HG03521 (cell line): ENCODE measurements around the gene POP5.
A peak's percentile ranks its signal among the peaks of the same experiment; 100 is the strongest.
"Not testable (repeated sequence)": the region's sequence is repeated elsewhere in the genome, so short reads cannot be mapped to it uniquely, and the experiment has no call there.

Experiments
- ATAC-seq: cut with Tn5 transposase; IDR thresholded peaks from one replicate; pipeline ENCODE4 v1.9.1; 2021; ENCODE audit warnings: mild to moderate bottlenecking, moderate library complexity; ENCODE audit not compliant: unreplicated experiment

POP5 gene

GRCh38 chr12:120580787-120581723 is at the start of gene POP5:
TSS of gene POP5 (minus strand) at chr12:120581402. CDS start at chr12:120581362, 40 bp downstream.
- peak; percentile 92 for ATAC-seq

GRCh38 chr12:120630104-120630892 is 49.1 kb upstream of the POP5 start:
- ATAC-seq = no peak

GRCh38 chr12:120628919-120629318 is 47.7 kb upstream of the POP5 start:
- no peak for ATAC-seq

GRCh38 chr12:120625557-120626419 is 44.6 kb upstream of the POP5 start:
- peak; percentile 51 for ATAC-seq

- ATAC-seq = no peak
These were observed 39.4 kb upstream of the POP5 start for GRCh38 chr12:120620624-120621023.

GRCh38 chr12:120618954-120619615 is 37.9 kb upstream of the POP5 start:
- no peak for ATAC-seq

- ATAC-seq = not testable (repeated sequence)
These were observed 36.6 kb upstream of the POP5 start for GRCh38 chr12:120617767-120618166.

GRCh38 chr12:120617193-120617592 is 36.0 kb upstream of the POP5 start:
- ATAC-seq = not testable (repeated sequence)

GRCh38 chr12:120614848-120615247 is 33.6 kb upstream of the POP5 start:
- ATAC-seq = no peak

GRCh38 chr12:120611534-120611933 is 30.3 kb upstream of the POP5 start:
- ATAC-seq = not testable (repeated sequence)

- ATAC-seq = no peak
These were observed 29.4 kb upstream of the POP5 start for GRCh38 chr12:120610560-120610959.

GRCh38 chr12:120602416-120602815 is 21.2 kb upstream of the POP5 start:
- ATAC-seq = not testable (repeated sequence)

- ATAC-seq = no peak
These were observed 18.7 kb upstream of the POP5 start for GRCh38 chr12:120599672-120600552.

- no peak for ATAC-seq
These were observed 17.7 kb upstream of the POP5 start for GRCh38 chr12:120598674-120599463.

GRCh38 chr12:120597861-120598260 is 16.7 kb upstream of the POP5 start:
- no peak for ATAC-seq

GRCh38 chr12:120596901-120597300 is 15.7 kb upstream of the POP5 start:
- no peak for ATAC-seq

GRCh38 chr12:120592121-120593049 is 11.2 kb upstream of the POP5 start:
- no peak for ATAC-seq
